ENCODE data around the gene ZNF804B. TPM values are rescaled to one million over a fixed set of nuclear protein-coding genes. Genes with fewer than 3 reads are reported as not detected.

The ZNF804B gene
- total RNA-seq, 2 donors from 2014 or later = 0.13 to 0.49 TPM

GRCh38 chr7:89091550-89091949, 332.1 kb downstream of the ZNF804B start:
- H3K9ac ChIP-seq (ENCODE audit: extremely low read depth, low read length, poor library complexity, severe bottlenecking) = no peak overlapping the region
- H3K36me3 ChIP-seq (ENCODE audit: control insufficient read depth, insufficient read depth, low read length) = no peaks in the 10 kb centered on the region
- H3K27me3 ChIP-seq (ENCODE audit: control insufficient read depth, insufficient read depth, low read length, poor library complexity, severe bottlenecking) = no peaks in the 10 kb centered on the region
- Mint-ChIP-seq H3K36me3 (ENCODE audit: low read depth) (no peaks in the 10 kb centered on the region), H3K27me3 (ENCODE audit: insufficient read depth) (no peaks in the 10 kb centered on the region), H3K4me1 (peaks cover 7% of the 10 kb centered on the region), H3K4me3 (no peak overlapping the region), H3K27ac (no peak overlapping the region), H3K9me3 (peaks cover 3% of the 10 kb centered on the region)
- no peak overlapping the region for H3K4me3 ChIP-seq (ENCODE audit: low read length)
- H3K4me1 ChIP-seq (ENCODE audit: control insufficient read depth, insufficient read depth, low read length) = no peaks in the 10 kb centered on the region
- no peaks in the 10 kb centered on the region for H3K9me3 ChIP-seq (ENCODE audit: control insufficient read depth, low read length)
- TF ChIP-seq, protein P1, sequence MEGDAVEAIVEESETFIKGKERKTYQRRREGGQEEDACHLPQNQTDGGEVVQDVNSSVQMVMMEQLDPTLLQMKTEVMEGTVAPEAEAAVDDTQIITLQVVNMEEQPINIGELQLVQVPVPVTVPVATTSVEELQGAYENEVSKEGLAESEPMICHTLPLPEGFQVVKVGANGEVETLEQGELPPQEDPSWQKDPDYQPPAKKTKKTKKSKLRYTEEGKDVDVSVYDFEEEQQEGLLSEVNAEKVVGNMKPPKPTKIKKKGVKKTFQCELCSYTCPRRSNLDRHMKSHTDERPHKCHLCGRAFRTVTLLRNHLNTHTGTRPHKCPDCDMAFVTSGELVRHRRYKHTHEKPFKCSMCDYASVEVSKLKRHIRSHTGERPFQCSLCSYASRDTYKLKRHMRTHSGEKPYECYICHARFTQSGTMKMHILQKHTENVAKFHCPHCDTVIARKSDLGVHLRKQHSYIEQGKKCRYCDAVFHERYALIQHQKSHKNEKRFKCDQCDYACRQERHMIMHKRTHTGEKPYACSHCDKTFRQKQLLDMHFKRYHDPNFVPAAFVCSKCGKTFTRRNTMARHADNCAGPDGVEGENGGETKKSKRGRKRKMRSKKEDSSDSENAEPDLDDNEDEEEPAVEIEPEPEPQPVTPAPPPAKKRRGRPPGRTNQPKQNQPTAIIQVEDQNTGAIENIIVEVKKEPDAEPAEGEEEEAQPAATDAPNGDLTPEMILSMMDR (conservative IDR thresholded peaks at IDR 0.05) = no peak
- WGBS, 2 experiments (ENCODE audit: insufficient coverage in 1 of 2, insufficient read length in 1 of 2) = no CpG with 5 or more reads among the region's 1 CpG
- no peak for DNase-seq
- no peak overlapping the region for H3K27ac ChIP-seq (ENCODE audit: low read depth, low read length)

GRCh38 chr7:89094269-89094668, 334.8 kb downstream of the ZNF804B start:
- TF ChIP-seq, protein P1 (conservative IDR thresholded peaks at IDR 0.05) = no peak
- no peak overlapping the region for H3K4me3 Mint-ChIP-seq
- H3K36me3 Mint-ChIP-seq (ENCODE audit: low read depth) = no peaks in the 10 kb centered on the region
- H3K9ac ChIP-seq (ENCODE audit: extremely low read depth, low read length, poor library complexity, severe bottlenecking) = no peak overlapping the region
- no peak for DNase-seq
- 80 to 95% methylated on average over 1 to 3 of the region's 3 CpGs for WGBS, 2 experiments (ENCODE audit: insufficient coverage in 1 of 2, insufficient read length in 1 of 2)
- H3K9me3 ChIP-seq (ENCODE audit: control insufficient read depth, low read length) = no peaks in the 10 kb centered on the region
- H3K4me1 Mint-ChIP-seq = peaks cover 2% of the 10 kb centered on the region
- peaks cover 3% of the 10 kb centered on the region for H3K9me3 Mint-ChIP-seq
- H3K27ac ChIP-seq (ENCODE audit: low read depth, low read length) = no peak overlapping the region
- no peaks in the 10 kb centered on the region for H3K4me1 ChIP-seq (ENCODE audit: control insufficient read depth, insufficient read depth, low read length)
- no peak overlapping the region for H3K27ac Mint-ChIP-seq
- no peak overlapping the region for H3K4me3 ChIP-seq (ENCODE audit: low read length)
- H3K27me3 Mint-ChIP-seq (ENCODE audit: insufficient read depth) = no peaks in the 10 kb centered on the region
- no peaks in the 10 kb centered on the region for H3K27me3 ChIP-seq (ENCODE audit: control insufficient read depth, insufficient read depth, low read length, poor library complexity, severe bottlenecking)
- no peaks in the 10 kb centered on the region for H3K36me3 ChIP-seq (ENCODE audit: control insufficient read depth, insufficient read depth, low read length)

- H3K4me3 ChIP-seq (ENCODE audit: low read length) = no peak overlapping the region
- no peak overlapping the region for H3K27ac ChIP-seq (ENCODE audit: low read depth, low read length)
- DNase-seq = no peak
- no peak overlapping the region for H3K9ac ChIP-seq (ENCODE audit: extremely low read depth, low read length, poor library complexity, severe bottlenecking)
- H3K36me3 Mint-ChIP-seq (ENCODE audit: low read depth) = no peaks in the 10 kb centered on the region
- H3K27me3 ChIP-seq (ENCODE audit: control insufficient read depth, insufficient read depth, low read length, poor library complexity, severe bottlenecking) = no peaks in the 10 kb centered on the region
- no peaks in the 10 kb centered on the region for H3K4me1 Mint-ChIP-seq
- H3K9me3 Mint-ChIP-seq = no peaks in the 10 kb centered on the region
- H3K4me1 ChIP-seq (ENCODE audit: control insufficient read depth, insufficient read depth, low read length) = no peaks in the 10 kb centered on the region
- no peaks in the 10 kb centered on the region for H3K9me3 ChIP-seq (ENCODE audit: control insufficient read depth, low read length)
- TF ChIP-seq, protein P1 (conservative IDR thresholded peaks at IDR 0.05) = no peak
- no peaks in the 10 kb centered on the region for H3K36me3 ChIP-seq (ENCODE audit: control insufficient read depth, insufficient read depth, low read length)
- no peak overlapping the region for H3K27ac Mint-ChIP-seq
- H3K4me3 Mint-ChIP-seq = no peak overlapping the region
- no peaks in the 10 kb centered on the region for H3K27me3 Mint-ChIP-seq (ENCODE audit: insufficient read depth)
Observed at GRCh38 chr7:89103564-89103963, 344.1 kb downstream of the ZNF804B start.

All from endodermal cell (in vitro differentiated cells).